HAP-1 (cell line): ENCODE measurements around the gene SLC25A6.
A peak's percentile ranks its signal among the peaks of the same experiment; 100 is the strongest.
"Not testable (repeated sequence)": the region's sequence is repeated elsewhere in the genome, so short reads cannot be mapped to it uniquely, and the experiment has no call there.

Source experiments
- DNase-seq, 2 experiments: peaks; one replicate each; pipeline ENCODE4 v3.0.0-alpha.2; 2016 to 2020; ENCODE audit warnings: low spot score in 2 of 2
- H3K27me3 ChIP-seq: fragments of 250-450 bp; sonication (Bioruptor Pico); 2 replicates; pipeline ENCODE4 v1.5.1; 2020; ENCODE audit warnings: low read depth, mild to moderate bottlenecking, moderate library complexity
- H3K36me3 ChIP-seq: fragments of 250-450 bp; sonication (Bioruptor Pico); replicated peaks from 2 replicates; pipeline ENCODE4 v1.5.1; 2020; ENCODE audit warnings: mild to moderate bottlenecking
- H3K4me1 ChIP-seq: fragments of 250-450 bp; sonication (Bioruptor Pico); 2 replicates; pipeline ENCODE4 v1.5.1; 2020; ENCODE audit warnings: mild to moderate bottlenecking
- H3K4me3 ChIP-seq: fragments of 250-450 bp; sonication (Bioruptor Pico); 2 replicates; pipeline ENCODE4 v1.5.1; 2020; ENCODE audit warnings: mild to moderate bottlenecking, moderate library complexity
- H3K9me3 ChIP-seq: fragments of 250-450 bp; sonication (Bioruptor Pico); 2 replicates; pipeline ENCODE4 v1.5.1; 2020; ENCODE audit warnings: mild to moderate bottlenecking, moderate library complexity
- in situ Hi-C: fragments of 300-500 bp; cut with MboI; formaldehyde crosslinking; loops from 3 replicates; pipeline ENCODE4 v1.14.3; 2020; ENCODE audit warnings: low sequenced_read_pairs, inconsistent platforms, mixed read lengths

Gene SLC25A6

DNA sequence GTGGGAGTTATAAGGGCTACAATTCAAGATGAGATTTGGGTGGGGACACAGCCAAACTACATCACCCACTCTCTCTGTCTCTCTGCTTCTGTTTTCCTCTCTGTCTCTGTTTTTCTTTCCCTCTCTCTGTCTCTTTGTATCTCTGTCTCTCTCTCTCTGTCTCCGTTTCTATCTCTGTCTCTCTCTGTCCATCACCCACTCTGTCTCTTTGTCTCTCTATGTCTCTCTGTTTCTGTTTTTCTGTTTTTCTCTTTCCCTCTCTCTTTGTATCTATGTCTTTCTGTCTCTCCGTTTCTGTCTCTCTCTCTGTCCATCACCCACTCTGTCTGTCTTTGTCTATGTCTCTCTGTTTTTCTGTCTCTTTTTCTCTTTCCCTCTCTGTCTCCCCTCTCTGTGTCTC is 30.0 kb downstream of the SLC25A6 start:
- no peaks in the 10 kb centered on the region for H3K9me3 ChIP-seq
- no peak for DNase-seq
- in situ Hi-C loops: no loop called here

DNA sequence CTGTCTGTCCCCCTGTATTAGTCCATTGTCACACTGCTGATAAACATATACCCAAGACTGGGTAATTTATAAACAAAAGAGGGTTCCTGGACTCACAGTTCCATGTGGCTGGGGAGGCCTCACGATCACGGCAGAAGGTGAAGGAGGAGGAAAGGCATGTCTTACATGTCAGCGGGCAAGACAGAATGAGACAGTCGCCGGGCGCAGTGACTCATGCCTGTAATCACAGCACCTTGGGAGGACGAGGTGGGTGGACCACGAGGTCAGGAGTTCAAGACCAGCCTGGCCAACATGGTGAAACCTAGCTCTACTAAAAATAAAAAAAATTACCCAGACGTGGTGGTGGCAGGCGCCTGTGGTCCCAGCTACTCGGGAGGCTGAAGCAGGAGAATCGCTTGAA is 30.6 kb downstream of the SLC25A6 start:
- no peak overlapping the region for H3K4me3 ChIP-seq
- no peak for DNase-seq
- no peaks in the 10 kb centered on the region for H3K4me1 ChIP-seq
- no peaks in the 10 kb centered on the region for H3K27me3 ChIP-seq
- no peaks in the 10 kb centered on the region for H3K9me3 ChIP-seq
- no peaks in the 10 kb centered on the region for H3K36me3 ChIP-seq
- in situ Hi-C loops: no loop called here

More for the DNA sequence above, 30.0 kb downstream of the SLC25A6 start:
- H3K36me3 ChIP-seq: no peaks in the 10 kb centered on the region
- no peaks in the 10 kb centered on the region for H3K27me3 ChIP-seq
- H3K4me3 ChIP-seq: no peak overlapping the region
- H3K4me1 ChIP-seq: no peaks in the 10 kb centered on the region

DNA sequence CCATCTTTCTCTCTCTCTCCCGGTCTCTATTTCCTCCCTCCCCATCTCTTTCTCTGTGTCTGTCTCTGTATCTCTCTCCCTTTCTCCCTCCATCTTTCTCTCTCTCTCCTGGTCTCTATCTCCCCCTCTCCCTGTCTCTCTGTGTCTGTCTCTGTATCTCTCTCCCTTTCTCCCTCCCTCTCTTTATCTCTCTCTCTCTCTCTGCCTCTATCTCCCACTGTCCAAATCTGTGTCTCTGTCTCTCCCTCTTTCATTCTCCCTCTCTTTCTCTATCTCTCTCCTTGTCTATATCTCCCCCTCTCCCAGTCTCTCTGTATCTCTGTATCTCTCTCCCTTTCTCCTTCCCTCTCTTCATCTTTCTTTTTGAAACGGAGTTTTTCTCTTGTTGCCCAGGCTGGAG is 31.7 kb downstream of the SLC25A6 start:
- in situ Hi-C loops: no loop called here
- Histone ChIP-seq H3K9me3 (no peaks in the 10 kb centered on the region), H3K4me3 (no peak overlapping the region), H3K27me3 (no peaks in the 10 kb centered on the region), H3K36me3 (no peaks in the 10 kb centered on the region), H3K4me1 (peaks cover 4% of the 10 kb centered on the region; the same call in 1 of the 2 replicates)
- no peak for DNase-seq

DNA sequence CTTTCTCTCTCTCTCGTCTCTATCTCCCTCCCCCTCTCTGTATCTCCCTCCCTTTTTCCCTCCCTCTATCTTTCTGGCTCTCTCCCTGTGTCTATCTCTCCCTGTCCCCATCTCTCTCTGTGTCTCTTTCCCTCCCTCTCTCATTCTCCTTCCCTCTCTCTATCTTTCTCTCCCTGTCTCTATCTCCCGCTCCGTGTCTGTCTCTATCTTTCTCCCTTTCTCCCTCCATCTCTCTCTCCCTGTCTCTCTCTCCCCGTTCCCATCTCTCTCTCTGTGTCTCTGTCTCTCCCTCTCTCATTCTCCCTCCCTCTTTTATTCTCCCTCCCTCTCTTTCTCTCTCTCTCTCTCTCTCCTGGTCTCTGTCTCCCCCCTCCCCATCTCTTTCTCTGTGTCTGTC is 32.4 kb downstream of the SLC25A6 start:
- H3K4me3 ChIP-seq: no peak overlapping the region
- H3K4me1 ChIP-seq: peaks cover 4% of the 10 kb centered on the region; the same call in 1 of the 2 replicates
- H3K9me3 ChIP-seq: no peaks in the 10 kb centered on the region
- no peak for DNase-seq
- no peaks in the 10 kb centered on the region for H3K36me3 ChIP-seq
- in situ Hi-C loops: no loop called here
- no peaks in the 10 kb centered on the region for H3K27me3 ChIP-seq

DNA sequence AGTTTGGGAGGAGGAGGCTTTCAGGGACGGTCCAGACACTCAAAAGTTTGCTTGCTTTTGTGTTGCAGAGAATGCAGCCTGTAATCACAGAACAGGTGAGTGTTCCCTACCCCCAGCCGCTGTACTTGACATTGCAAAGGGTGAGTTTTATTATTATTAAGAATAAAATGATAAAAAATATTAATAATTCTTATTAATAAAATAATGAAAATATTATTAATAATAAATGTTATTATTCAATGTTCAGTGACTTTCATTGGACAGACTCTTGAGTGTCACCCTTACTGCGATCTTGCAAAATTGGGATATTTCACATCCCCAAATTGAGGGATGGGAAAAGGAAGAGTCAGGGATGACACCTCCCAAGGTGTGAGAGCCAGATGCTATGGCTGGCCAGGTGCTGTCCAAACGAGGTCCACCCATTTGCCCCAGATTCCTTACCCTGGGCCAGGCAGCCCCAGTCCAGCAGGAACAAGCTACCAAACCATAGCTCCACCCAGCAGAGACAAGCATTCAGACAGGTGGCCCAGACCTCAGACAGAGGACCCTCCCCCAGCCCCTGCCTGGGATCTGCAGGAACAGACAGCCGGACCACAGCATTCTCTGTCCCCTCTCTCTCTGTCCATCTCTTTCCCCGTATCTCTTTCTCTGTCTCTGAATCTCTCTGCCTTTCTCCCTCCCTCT is 33.0 kb downstream of the SLC25A6 start:
- Histone ChIP-seq H3K9me3 (no peaks in the 10 kb centered on the region), H3K36me3 (no peaks in the 10 kb centered on the region), H3K4me1 (peaks cover 4% of the 10 kb centered on the region; the same call in 1 of the 2 replicates), H3K27me3 (no peaks in the 10 kb centered on the region), H3K4me3 (no peak overlapping the region)
- no peak for DNase-seq
- in situ Hi-C loops: no loop called here

DNA sequence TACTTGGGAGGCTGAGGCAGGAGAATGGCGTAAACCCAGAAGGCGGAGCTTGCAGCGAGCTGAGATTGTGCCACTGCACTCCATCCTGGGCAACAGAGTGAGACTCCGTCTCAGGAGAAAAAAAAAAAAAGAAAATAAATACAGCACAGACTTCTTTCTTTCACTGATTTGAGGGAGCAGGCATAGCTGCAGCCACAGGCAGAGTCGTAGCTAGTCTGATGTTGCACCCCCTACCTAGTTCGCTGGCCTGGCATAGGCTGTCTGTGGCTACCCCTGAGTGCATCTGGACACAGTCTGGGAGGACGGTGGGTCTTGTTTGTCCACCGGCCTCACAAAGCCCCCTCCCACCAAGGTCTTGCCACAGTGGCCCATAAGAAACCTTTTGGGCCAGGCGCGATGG is 33.9 kb downstream of the SLC25A6 start:
- no peak for DNase-seq
- Histone ChIP-seq H3K9me3 (no peaks in the 10 kb centered on the region), H3K36me3 (no peaks in the 10 kb centered on the region), H3K4me3 (no peak overlapping the region), H3K4me1 (peaks cover 4% of the 10 kb centered on the region; the same call in 1 of the 2 replicates), H3K27me3 (no peaks in the 10 kb centered on the region)
- in situ Hi-C loops: no loop called here

DNA sequence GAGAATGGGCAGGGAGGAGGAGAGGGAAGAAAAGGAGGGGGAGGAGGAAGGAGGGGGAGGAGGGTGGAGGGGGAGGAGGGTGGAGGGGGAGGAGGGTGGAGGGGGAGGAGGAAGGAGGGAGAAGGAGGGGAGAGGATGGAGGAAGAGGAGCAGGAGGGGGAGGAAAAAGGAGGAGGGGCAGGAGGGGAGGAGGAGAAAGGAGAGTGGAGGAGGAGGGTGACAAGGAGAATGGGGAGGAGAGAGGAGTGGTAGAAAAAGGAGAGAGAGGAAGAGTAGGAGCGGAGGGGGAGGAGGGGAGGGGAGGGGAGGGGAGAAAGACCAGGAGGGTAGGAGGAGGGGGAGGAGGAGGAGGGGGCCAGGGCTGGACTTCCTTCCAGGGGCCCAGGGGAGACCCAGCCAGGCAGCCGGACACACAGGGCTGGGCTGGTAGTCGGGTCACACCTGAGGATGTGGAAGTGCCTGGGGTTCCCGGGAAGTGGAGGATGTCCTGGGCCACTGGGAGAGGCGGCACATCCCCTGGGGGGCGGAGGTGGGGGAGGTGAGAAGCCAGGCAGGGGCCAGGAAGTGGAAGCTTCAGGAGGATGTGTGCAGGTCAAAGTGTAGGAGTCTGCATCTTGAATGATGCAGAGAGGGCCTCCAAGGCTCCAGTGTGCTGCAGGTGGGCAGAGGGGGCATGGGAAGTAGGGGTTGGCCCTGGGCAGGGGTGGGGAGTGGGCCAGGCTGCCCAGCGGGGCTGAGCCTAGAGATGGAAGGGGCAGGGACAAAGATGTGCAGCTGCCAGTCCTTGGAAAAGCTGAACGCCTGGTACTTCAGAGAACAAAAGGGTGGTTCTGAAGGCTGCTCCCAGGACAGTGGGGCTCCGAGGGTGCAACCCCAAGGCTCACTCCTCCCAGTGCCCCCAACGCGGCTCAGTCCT is 36.5 kb downstream of the SLC25A6 start:
- Histone ChIP-seq H3K27me3 (no peaks in the 10 kb centered on the region), H3K36me3 (no peaks in the 10 kb centered on the region), H3K4me1 (peaks cover 4% of the 10 kb centered on the region; the same call in 1 of the 2 replicates), H3K9me3 (no peaks in the 10 kb centered on the region), H3K4me3 (no peak overlapping the region)
- in situ Hi-C loops: no loop called here
- DNase-seq: no peak

DNA sequence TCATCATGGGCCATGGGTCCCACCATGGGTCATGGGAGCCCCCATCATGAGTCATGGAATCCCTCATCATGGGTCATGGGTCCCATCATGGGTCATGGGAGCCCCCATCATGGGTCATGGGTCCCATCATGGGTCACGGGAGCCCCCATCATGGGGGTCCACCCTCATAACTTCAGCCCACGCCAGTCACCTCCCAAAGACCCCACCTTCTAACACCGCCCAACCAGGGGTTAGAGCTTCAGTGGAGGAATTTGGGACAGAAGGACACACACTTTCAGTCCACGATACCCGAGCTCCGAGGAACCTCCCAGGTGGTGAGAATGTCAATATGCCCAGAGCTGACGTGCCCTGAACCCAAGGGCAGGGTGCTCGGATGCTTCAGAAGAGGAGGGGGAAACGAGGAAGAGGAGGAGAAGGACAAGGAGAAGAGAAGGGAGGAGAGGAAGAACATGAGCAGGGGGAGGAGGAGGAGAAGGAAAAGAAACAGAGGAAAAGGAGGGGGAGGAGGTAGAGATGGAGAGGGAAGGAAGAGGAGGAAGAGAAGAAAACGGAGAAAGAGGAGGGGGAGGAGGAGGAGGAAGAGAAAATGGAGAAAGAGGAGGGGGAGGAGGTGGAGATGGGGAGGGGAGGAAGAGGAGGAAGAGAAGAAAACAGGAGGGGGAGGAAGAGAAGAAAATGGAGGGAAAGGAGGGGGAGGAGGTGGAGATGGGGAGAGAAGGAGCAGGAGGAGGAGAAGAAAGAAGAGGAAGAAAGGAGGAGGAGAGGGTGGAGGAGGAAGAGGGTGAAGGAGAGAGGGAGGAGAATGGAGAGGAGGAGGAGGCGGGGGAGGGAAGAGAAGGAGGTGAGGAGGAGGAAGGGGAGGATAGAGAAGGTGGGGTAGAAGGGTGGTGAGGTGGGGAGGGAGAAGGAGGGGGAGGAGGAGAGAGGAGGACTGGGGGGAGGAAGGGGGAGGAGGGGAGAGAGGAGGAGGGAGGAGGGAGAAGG is 37.6 kb downstream of the SLC25A6 start:
- no peaks in the 10 kb centered on the region for H3K27me3 ChIP-seq
- H3K36me3 ChIP-seq: no peaks in the 10 kb centered on the region
- peaks cover 4% of the 10 kb centered on the region; the same call in 1 of the 2 replicates for H3K4me1 ChIP-seq
- H3K9me3 ChIP-seq: no peaks in the 10 kb centered on the region
- in situ Hi-C loops: no loop called here
- no peak overlapping the region for H3K4me3 ChIP-seq
- DNase-seq: no peak

DNA sequence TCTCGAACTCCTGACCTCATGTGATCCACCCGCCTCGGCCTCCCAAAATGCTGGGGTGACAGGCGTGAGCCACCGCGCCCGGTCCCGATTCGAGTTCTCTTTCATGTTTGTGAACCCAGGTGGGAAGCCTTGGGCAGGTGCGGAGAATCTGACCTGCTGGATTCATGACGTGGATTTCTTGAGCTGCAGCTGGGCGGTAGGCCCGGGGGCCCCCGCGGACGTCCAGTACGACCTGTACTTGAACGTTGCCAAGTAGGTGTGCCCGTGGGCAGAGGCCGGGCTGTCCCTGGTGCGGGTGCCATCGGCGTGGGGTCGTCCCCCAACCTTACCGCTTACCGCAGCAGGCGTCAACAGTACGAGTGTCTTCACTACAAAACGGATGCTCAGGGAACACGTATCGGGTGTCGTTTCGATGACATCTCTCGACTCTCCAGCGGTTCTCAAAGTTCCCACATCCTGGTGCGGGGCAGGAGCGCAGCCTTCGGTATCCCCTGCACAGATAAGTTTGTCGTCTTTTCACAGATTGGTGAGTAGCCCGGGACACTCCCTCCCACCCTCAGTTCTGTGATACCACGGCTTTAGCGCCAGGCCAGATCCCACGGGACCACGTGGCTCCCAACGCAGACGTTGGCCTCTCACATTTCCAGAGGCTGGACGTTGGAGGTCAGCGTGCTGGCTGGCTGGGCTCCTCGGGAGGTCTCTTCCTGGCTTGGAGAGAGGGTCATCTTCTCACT is 39.8 kb downstream of the SLC25A6 start:
- no peaks in the 10 kb centered on the region for H3K36me3 ChIP-seq
- H3K9me3 ChIP-seq: no peaks in the 10 kb centered on the region
- DNase-seq: no peak
- H3K4me3 ChIP-seq: no peak overlapping the region
- H3K4me1 ChIP-seq: peaks cover 4% of the 10 kb centered on the region; the same call in 1 of the 2 replicates
- in situ Hi-C loops: no loop called here
- no peaks in the 10 kb centered on the region for H3K27me3 ChIP-seq

DNA sequence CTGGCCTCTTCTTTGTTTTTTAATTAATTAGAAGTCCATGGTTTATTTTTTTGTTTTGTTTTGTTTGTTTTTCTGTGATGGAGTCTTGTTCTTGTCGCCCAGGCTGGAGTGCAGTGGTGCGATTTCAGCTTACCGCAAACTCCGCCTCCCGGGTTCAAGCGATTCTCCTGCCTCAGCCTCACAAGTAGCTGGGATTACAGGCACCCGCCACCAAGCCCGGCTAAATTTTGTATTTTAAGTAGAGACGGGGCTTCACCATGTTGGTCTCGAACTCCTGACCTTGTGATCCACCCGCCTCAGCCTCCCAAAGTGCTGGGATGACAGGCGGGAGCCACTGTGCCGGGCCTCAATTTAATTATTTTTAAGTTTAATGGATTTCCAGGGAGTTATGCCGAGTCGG is 42.3 kb downstream of the SLC25A6 start:
- H3K4me3 ChIP-seq, in situ Hi-C loops: not testable (repeated sequence)

DNA sequence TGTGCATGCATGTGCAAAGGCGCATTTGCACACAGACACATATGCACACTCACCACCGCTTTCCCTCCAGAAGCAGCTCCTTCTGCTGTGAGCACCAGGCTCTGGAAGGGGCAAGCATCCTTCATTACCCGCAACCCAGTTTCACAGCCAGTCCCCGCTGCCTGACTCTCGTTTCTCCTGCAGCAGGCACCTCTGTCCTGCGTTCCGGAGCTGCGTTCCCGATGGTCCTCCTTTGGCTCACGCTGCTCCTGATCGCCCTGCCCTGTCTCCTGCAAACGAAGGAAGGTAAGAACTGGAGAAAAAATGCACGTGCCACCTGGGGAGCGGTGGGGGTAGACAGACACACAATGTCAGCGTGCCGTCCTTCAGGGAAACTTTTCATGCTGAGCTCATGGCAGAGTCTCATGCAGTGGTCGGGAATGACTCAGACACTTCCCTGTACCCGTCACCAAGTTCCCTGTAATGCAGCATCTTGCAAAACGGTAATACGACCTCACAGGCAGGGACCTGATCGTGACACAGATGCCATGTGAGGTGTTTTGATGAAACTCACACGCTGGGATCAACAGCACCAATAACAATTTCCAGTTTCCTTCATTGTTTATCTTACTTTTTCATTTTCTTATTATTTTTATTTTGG is 50.2 kb downstream of the SLC25A6 start:
- H3K36me3 ChIP-seq: no peaks in the 10 kb centered on the region
- no peaks in the 10 kb centered on the region for H3K9me3 ChIP-seq
- peaks cover 2% of the 10 kb centered on the region; the same call in 1 of the 2 replicates for H3K4me1 ChIP-seq
- no peaks in the 10 kb centered on the region for H3K27me3 ChIP-seq
- no peak overlapping the region for H3K4me3 ChIP-seq
- in situ Hi-C loops: no loop called here
- no peak for DNase-seq

More for the DNA sequence above, 42.3 kb downstream of the SLC25A6 start:
- H3K27me3 ChIP-seq, DNase-seq, H3K36me3 ChIP-seq, H3K9me3 ChIP-seq, H3K4me1 ChIP-seq: not testable (repeated sequence)

DNA sequence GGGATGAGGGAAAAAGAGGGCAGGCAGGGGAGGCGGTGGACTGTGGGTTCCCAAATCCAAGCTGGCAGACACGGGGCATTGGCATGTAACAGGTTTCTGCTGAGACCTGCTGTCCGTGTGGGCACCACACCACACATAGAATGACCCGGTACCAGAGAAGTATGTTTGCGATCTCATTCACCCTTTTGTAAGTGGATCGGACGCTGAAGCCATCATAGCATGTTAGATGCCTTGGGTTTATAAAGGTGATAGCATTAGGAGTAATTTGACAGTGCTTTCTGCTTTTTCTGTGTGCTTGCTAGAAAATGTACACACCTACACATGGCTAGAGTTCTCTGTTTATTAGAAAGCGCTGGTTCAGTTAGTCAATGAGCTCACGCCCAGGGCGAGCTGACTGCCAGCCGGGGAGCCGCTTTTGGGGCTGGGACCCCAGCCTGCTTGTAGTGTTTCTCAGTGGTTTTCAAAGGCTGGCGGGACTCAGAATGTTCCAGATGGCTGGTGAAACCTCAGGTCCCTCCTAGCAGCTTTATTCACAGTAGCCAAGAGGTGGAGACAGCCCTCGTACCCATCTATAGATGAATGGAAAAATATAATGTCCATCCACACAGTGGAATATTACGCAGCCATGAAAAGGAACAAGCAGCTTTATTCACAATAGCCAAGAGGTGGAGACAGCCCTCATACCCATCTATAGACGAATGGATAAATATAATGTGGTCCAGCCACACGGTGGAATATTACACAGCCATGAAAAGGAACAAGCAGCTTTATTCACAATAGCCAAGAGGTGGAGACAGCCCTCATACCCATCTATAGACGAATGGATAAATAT is 54.7 kb downstream of the SLC25A6 start:
- no peak for DNase-seq
- in situ Hi-C loops: no loop called here
- H3K4me3 ChIP-seq: peak overlapping the region; percentile 12; the same call in 1 of the 2 replicates

More for the DNA sequence above, 54.7 kb downstream of the SLC25A6 start:
- Histone ChIP-seq H3K36me3 (no peaks in the 10 kb centered on the region), H3K9me3 (no peaks in the 10 kb centered on the region), H3K27me3 (peaks cover 5% of the 10 kb centered on the region), H3K4me1 (peaks cover 2% of the 10 kb centered on the region; the same call in 1 of the 2 replicates)
